ENCODE data around the gene BCCIP.

BCCIP gene

DNA sequence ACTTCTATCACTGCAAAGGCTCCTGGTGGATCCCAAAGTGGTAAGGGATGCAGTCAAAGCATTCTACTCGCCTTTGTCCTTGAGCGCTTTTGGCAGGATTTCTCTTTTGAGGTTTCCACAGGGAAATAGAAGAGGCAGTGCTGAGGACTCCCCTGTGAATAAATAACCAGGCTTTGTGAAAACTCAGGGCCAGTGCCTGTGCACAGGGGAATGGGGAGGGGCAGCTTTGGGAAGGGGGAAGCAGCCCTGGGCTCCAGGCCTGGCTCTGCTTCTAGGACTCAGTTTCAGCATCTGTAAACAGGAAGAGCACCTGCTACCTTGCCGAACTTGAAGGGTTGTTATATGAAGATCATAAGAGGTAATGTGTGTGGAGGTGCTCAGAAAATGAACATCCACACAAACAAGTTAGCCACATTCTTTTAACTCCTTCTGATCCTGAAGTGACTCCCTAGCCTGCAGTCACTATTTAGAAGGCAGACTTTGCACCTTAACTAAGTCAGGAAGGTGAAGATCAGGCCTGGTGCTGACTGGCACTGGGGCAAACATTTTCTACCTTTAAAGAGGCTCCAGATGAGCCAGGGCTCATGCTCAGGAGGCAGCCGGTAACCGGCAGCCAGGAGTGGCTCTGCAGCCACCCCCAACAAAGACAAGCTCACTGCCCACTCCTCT is 25.2 kb upstream of the BCCIP start:
- DNase-seq (ENCODE audit: low read depth), result no peak

GRCh38 chr10:125799451-125800182 is 23.7 kb upstream of the BCCIP start:
- no peak for DNase-seq (ENCODE audit: low read depth)

- DNase-seq (ENCODE audit: low read depth), result no peak
Observed at GRCh38 chr10:125801574-125801973, 21.8 kb upstream of the BCCIP start.

DNA sequence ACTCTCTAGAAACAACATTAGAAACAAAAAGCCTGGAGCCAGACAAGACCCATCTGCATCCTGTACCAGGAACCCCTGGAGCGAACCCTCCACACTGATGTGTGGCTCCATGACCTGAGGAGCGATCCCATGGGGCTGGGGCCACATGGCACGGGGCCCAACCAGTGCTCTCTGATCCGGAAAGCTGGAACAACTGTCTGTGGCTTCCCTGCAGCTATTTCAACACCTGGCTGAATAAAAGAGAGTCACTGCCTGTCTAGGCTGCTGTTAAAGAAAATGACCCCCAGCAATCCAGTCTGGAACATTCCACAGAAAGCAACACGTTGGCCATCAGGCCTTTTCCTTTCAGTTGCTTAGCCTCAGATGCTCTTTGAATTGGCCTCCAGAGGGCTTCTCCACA is 21.2 kb upstream of the BCCIP start:
- DNase-seq (ENCODE audit: low read depth), result no peak

GRCh38 chr10:125802739-125803138 is 20.6 kb upstream of the BCCIP start:
- no peak for DNase-seq (ENCODE audit: low read depth)

DNA sequence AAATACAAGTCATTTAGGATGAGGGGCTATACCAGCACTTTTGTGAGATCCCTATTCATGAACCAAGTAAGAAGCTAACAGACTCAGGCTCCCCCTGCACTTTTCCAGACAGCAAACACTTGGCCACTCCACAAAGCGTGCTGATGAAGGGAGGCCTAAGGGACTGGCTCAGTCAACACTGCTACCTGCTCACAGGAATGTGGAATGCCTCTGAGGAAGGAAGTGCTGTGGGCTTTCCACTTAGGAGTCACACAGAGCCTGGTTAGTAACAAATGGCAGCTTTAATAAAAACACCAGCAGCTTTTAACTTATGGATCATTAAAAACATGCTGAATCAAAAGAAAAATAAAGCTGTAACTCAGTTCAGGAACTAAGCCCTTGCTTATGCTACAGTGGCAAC is 15.3 kb upstream of the BCCIP start:
- DNase-seq (ENCODE audit: low read depth), result no peak

GRCh38 chr10:125811251-125811650 is 12.1 kb upstream of the BCCIP start:
- no peak for DNase-seq (ENCODE audit: low read depth)

DNA sequence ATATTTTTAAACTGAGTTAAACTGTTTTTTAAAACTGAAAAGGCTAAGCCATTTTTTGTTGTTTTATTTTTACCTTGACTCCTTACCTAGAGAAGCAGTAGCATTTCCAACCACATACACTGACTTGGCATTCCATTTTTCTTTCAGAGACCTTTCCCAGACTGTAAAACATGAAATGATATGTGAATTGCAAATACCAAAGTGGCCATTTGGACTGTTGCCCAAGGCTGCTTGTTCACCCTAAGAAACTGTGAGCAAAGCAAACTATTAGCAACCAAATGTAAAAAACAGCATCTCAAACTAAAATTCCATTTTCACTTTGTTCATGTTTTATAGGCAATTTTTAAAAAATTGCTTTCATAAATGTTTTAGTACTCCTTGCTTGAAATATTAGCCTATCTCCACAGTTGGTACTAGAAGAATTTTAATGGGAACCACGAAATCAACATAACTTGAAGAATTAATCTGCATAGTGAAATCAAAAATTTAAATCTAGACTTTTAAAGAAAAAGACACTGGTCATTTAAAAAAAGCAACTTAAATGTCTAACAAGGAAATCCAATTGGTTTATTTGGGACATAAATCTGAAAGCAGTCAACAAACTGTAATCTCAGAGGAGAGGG is 11.1 kb upstream of the BCCIP start:
- no peak for DNase-seq (ENCODE audit: low read depth)

- no peak for DNase-seq (ENCODE audit: low read depth)
Observed at GRCh38 chr10:125815764-125816163, 7.6 kb upstream of the BCCIP start.

GRCh38 chr10:125816548-125816947 is 6.8 kb upstream of the BCCIP start:
- no peak for DNase-seq (ENCODE audit: low read depth)

GRCh38 chr10:125817337-125817946 is 5.9 kb upstream of the BCCIP start:
- no peak for DNase-seq (ENCODE audit: low read depth)

DNA sequence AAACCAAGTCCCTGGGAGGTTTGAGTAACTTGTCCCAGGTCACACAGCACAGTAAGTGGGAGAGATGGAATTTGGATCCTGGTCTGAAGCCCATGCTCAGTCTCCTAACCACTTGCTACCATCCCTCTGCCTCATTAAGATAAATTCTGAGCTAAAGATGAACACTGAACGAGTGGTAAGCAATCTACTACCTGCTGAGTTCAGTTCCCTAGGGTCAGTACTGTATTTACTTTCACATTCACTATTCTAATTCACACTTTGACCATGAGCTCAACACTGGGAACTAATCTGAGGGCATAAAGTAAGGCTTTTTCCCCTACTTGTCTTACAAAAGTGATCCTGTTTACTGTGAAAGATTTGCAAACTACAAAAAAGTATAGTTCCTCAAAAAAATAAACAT is 2.6 kb upstream of the BCCIP start:
- no peak for DNase-seq (ENCODE audit: low read depth)

GRCh38 chr10:125823663-125824251 is 411 bp downstream of the BCCIP start:
- DNase-seq (ENCODE audit: low read depth), result no peak

DNA sequence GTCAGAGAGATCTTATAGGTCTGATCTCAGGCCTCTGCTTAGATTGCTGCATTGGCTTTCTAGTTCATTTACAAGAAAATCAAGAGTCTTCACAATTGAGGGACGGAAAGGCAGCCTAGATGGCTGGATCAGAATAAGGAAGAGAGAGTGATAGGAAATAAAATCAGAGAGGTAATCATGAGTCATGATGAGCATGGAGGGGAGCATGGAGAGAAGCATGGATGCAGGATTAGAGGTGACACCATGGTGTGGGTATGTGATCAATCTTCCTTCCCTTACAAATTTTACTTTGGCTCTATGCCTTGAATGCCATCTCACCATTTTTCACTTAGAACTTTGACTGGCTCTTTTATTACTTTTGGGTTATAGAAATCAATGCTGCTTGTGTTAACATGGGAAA is 1.4 kb downstream of the BCCIP start:
- DNase-seq (ENCODE audit: low read depth), result no peak

DNA sequence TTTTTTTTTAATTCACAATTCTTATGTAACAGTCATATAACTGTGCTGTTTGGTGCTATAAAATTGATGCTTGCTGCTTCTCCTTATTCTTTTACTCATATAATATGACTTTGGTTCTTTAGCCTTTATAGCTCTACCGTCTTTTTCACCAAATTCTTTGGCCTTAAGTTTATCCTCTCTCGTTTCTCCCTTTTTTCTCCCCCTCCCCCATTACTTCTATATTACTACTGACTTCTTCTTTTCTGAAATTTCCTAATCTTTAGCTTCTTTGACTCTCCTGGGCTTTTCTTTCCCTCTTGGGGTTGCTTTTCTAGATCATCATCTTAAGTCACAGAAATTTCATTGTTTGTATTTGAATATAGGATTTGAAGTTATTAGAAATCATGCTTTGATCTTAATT is 3.8 kb downstream of the BCCIP start:
- DNase-seq (ENCODE audit: low read depth), result no peak

- no peak for DNase-seq (ENCODE audit: low read depth)
Observed at GRCh38 chr10:125828311-125828710, 5.0 kb downstream of the BCCIP start.

DNA sequence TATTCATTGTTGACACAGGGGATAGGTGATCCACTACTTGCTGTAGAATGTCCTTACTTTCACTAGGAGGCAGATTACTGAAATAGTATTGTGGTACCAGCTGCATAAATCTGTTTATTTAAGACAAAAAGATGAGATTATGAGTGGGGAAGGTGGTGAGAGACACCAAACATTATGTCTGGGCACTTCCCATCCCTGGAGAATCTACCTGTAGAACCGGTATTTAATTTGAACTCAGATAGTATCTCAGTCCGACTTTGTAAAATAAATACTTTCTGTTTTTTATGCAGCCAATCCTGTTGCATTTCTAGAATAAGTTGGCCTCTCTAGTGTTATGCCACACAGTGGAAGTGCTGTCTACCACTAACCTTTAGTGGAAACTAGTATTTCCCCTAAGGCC is 13.4 kb downstream of the BCCIP start:
- no peak for DNase-seq (ENCODE audit: low read depth)

DNA sequence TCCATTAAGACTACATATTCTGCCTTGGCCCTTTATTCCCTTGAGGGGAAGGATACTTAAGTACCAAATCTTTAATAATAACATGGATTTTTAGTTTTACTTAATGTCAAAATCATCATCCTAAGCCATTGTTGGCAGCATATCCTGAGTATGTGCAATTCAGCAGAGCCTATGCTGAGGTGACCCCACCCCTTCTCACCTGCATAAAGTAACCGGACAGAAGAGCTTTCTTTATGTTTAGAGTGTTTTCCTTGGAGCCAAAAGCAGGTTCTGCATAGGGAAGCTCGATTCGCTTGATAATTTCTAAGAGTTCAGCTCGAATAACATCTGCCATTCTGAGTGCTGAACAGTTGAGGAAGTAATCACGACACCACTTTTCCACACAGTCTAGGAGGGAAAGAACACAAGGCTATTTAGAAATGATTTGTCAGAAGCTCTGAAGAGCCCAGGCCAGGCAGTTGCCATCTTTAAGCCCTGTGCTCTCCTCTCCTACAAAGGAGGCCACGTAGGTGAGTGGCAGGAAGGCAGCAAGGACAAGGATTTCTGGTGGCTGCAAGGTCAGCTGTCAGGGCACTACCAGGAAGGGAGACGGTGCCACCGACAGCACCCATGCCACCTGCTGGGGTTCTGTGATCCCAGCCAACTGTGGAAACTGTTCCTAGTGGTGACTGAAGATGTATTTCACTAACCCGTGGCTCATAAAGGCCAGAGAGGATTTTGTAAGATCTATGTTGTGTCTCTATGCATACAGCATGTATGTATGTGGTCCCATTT is 15.6 kb downstream of the BCCIP start:
- DNase-seq (ENCODE audit: low read depth), result no peak

- DNase-seq (ENCODE audit: low read depth), result no peak
Observed at GRCh38 chr10:125840406-125840805, 17.1 kb downstream of the BCCIP start.

DNA sequence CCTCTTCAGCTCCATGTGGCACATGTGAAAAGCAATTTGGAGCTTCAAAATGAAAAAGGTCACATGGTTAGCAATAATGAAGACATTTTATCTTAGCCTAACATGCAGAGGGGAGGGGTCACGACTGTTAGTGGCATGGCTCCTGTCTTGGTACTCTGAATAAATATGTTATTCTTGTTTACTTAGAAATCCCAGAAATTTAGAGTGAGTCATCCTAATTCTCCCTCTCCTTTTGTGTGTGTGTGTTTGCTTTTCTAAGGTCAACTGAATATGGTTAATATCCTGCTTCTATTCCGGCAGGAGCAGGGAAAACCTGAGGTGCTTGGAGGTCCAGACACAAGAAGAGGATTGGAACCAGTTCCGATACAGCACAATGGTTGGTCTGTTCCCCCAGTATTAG is 17.6 kb downstream of the BCCIP start:
- no peak for DNase-seq (ENCODE audit: low read depth)

GRCh38 chr10:125843603-125844329 is 20.4 kb downstream of the BCCIP start:
- DNase-seq (ENCODE audit: low read depth), result no peak
